Upper lobe of left lung (tissue), 4 donors: ENCODE measurements around the gene VTA1.

Source experiments
- CTCF ChIP-seq, 6 experiments: fragments of 450-650 bp in 4 of 6; fragments of 200-600 bp in 2 of 6; sonication (generic) in 2 of 6; IDR thresholded peaks; one replicate each; pipeline ENCODE4 v1.5.1; 2016 to 2019; ENCODE audit warnings: antibody characterized with exemption in 6 of 6
- EP300 ChIP-seq, 4 donors: sonication (generic); formaldehyde crosslinking; IDR thresholded peaks; one replicate each; pipeline ENCODE4 v1.5.1; 2017; ENCODE audit warnings: antibody characterized with exemption in 4 of 4, control low read depth in 2 of 4
- POLR2A ChIP-seq, 4 donors: fragments of 450-650 bp; IDR thresholded peaks; one replicate each; pipeline ENCODE4 v1.5.1; 2016 to 2017; ENCODE audit warnings: antibody characterized with exemption in 4 of 4, mild to moderate bottlenecking in 2 of 4
- POLR2AphosphoS5 ChIP-seq, 2 donors: sonication (generic); formaldehyde crosslinking; IDR thresholded peaks; one replicate each; pipeline ENCODE4 v1.5.1; 2017; ENCODE audit warnings: antibody characterized with exemption in 2 of 2

- TF ChIP-seq EP300 (IDR thresholded peaks at IDR 0.05) (no peak), CTCF (IDR thresholded peaks at IDR 0.05) (no peak), POLR2AphosphoS5 (IDR thresholded peaks at IDR 0.05) (no peak), POLR2A (IDR thresholded peaks at IDR 0.05) (no peak)
Measured at GRCh38 chr6:142235791-142236190, 88.7 kb downstream of the VTA1 start.
